22Rv1 (cell line): ENCODE measurements around the gene ARHGAP40.

Experiments
- H3K27ac ChIP-seq: fragments of 450-650 bp; 2 replicates; pipeline ENCODE4 v1.5.1; 2017
- ZFX ChIP-seq: fragments of 450-650 bp; IDR thresholded peaks from 2 replicates; pipeline ENCODE4 v1.6.1; 2017; ENCODE audit warnings: antibody characterized with exemption, borderline replicate concordance
- TF ChIP-seq, protein P1 (sequence below): fragments of 450-650 bp; IDR thresholded peaks from 2 replicates; pipeline ENCODE4 v1.5.1; 2017; ENCODE audit warnings: mild to moderate bottlenecking

Gene ARHGAP40

DNA sequence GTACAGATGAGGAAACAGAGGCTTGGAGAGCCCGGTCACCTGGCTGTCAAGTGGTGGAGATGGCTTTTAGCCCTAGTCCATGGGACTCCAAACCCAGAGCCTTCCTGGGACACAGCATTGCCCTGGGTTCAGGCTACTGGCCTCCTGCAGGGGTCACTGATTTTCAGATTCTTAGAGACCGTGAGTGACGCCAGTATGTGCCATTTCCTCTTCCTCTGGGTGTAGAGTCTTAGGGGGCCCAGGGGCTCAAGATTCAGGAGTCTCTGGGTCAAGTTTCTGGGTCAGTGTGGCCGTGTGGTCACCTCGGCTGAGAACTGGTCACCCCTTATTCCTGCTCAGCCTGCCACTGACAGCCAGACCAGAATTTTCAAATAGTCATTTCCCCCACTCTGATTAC lies 574 bp downstream of the ARHGAP40 start:
- no peak overlapping the region for H3K27ac ChIP-seq

DNA sequence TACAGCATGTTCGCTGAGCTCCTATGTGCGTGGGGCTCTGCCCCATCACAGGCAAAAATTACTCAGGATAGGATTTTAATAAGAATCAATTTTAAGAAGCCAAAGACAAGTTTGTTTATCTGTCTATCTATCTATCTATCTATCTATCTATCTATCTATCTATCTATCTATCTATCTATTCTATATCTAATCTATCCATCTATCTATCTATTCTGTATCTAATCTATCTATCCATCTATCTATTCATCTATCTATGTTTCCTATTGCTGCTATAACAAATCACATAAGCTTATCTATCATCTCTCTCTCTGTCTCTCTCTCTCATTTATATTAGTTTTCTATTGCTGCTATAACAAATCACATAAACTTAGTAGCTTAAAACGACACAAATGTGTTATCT lies 1.7 kb downstream of the ARHGAP40 start:
- no peak for TF ChIP-seq ZFX
- TF ChIP-seq, protein P1, sequence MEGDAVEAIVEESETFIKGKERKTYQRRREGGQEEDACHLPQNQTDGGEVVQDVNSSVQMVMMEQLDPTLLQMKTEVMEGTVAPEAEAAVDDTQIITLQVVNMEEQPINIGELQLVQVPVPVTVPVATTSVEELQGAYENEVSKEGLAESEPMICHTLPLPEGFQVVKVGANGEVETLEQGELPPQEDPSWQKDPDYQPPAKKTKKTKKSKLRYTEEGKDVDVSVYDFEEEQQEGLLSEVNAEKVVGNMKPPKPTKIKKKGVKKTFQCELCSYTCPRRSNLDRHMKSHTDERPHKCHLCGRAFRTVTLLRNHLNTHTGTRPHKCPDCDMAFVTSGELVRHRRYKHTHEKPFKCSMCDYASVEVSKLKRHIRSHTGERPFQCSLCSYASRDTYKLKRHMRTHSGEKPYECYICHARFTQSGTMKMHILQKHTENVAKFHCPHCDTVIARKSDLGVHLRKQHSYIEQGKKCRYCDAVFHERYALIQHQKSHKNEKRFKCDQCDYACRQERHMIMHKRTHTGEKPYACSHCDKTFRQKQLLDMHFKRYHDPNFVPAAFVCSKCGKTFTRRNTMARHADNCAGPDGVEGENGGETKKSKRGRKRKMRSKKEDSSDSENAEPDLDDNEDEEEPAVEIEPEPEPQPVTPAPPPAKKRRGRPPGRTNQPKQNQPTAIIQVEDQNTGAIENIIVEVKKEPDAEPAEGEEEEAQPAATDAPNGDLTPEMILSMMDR = no peak
- H3K27ac ChIP-seq = no peak overlapping the region

More for the DNA sequence above, 574 bp downstream of the ARHGAP40 start:
- no peak for TF ChIP-seq ZFX
- TF ChIP-seq, protein P1 = no peak

- peak overlapping the region; percentile 78 for H3K27ac ChIP-seq
- TF ChIP-seq, protein P1 = no peak
- TF ChIP-seq ZFX = no peak
Observed at GRCh38 chr20:38604873-38605303, 3.3 kb downstream of the ARHGAP40 start.

DNA sequence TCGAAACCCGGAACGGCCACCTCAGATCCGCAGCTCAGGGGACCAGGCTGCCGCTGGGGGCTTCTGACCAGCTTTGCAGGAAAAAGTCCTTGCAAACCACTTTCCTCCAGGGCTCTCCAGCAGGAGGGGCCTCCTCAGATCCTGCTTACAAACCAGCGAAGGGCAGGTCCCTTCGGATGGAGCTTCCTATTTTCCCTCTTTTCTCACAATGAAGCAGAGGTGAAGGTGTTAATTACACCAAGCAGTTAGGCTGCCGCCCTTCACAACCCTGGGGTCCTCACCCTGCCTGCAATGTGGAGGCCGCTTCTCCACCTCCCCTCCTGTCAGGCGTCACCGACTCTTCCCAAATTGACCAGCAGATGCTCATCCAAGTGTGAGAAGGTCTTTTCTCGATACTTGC lies 5.7 kb downstream of the ARHGAP40 start:
- no peak overlapping the region for H3K27ac ChIP-seq
- no peak for TF ChIP-seq ZFX
- TF ChIP-seq, protein P1 = no peak

- TF ChIP-seq, protein P1 = no peak
- TF ChIP-seq ZFX = no peak
- no peak overlapping the region for H3K27ac ChIP-seq
Observed at GRCh38 chr20:38608188-38608587, 6.6 kb downstream of the ARHGAP40 start.

DNA sequence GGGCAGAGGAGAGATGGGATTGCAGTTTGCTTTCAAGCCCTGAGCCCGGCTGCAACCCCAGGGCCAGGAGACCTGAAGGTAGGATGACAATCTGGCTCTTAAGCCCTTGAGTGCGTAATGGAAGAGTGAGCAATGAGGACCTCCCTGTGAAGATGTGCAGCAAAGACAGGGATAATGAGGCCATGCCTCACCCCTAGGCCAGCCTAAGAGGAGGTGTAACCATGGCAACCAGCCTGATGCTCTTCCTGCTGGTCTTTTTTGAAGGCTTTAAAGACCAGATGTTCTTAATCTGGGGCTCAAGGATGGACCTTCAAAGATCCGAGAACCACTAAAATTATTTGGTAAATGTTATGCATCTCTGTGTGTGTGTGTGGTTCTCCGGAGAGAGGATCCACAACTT lies 8.2 kb downstream of the ARHGAP40 start:
- no peak overlapping the region for H3K27ac ChIP-seq
- TF ChIP-seq, protein P1 = no peak
- TF ChIP-seq ZFX = no peak

DNA sequence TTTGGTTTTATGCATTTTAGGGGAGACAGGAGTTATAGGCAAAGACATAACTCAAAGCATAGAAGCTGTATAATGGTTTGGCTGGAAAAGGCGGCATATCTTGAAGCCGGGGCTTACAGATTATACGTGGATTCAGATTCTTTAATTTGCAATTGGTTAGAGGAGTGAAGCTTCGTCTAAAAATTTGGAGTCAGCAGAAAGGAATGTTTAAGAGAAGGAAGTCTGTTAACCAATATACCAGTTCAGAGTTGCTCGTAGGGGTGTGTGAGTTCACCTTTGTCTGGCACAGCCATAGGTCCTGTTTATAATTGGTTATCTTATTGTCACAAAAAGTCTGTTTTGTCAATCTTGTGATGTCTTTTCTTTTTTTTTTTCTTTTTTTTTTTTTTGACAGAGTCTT lies 8.9 kb downstream of the ARHGAP40 start:
- H3K27ac ChIP-seq = no peak overlapping the region
- TF ChIP-seq, protein P1 = no peak
- no peak for TF ChIP-seq ZFX
